SIG-M5 treated with dmso at 0.1 percent for 504 hours (cell line): ENCODE measurements around the gene NDUFA7.
A peak's percentile ranks its signal among the peaks of the same experiment; 100 is the strongest.
"Not testable (repeated sequence)": the region's sequence is repeated elsewhere in the genome, so short reads cannot be mapped to it uniquely, and the experiment has no call there.

Experiments used
- DNase-seq: peaks from one replicate; lab custom pipeline; 2025; ENCODE audit not compliant: unreplicated experiment; lab: John Stamatoyannopoulos, UW

The NDUFA7 gene

GRCh38 chr19:8321067-8321985 is at the start of gene NDUFA7, which contains the start of gene RPS28:
NDUFA7 (minus strand) TSS chr19:8321375; CDS start chr19:8321358, 17 bp downstream.
RPS28 (plus strand) TSS chr19:8321496; CDS start chr19:8321531, 35 bp downstream.
- peak; percentile 83 for DNase-seq

GRCh38 chr19:8370176-8371010 is 49.2 kb upstream of the NDUFA7 start:
- DNase-seq = no peak

DNA sequence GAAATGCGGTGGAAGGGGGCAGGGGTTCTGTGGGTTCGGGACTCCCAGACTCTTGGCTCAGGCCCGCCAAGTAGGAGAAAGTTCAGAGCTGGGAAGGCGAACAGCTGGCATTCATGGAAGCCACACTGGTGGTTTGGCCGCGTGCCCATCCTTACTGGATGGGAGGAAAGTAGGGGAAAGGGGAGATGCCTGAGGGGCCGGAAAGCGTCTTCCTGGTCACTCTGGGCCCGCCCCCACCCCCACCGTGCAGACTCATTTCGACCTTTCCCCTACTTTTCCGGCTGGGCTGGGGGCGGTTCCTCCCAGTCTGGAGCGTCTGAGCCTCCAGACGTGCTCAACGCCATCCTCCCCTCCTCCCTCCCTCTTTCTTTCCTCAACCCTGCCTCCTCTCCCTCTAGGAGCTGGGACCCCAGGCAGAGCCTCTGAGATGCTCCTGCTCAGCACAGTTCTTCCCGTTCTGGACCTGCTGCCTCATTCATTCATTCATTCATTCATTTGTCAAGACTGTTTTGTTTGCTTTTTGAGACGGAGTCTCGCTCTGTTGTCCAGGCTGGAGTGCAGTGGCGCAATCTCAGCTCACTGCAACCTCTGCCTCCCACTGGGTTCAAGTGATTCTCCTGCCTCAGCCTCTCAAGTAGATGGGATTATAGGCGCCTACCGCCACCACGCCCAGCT is 46.3 kb upstream of the NDUFA7 start:
- no peak for DNase-seq

DNA sequence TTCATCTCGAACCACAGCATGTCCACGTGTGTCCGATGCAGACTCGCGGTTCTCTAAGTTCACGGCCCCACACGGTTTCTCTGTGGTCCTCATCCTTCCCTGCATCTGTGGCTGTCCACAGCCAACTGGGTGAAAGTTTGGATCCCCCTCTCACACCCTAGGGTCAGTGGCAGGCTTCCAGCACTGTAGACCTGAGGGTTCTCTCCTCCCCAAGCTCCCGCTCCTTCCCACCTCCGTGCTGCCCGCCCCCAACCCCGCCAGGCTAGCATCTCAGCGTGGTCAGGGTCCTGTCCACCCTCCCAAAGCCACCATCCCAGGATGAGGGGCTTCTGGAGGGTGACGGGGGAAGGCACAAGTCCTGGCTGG is 45.8 kb upstream of the NDUFA7 start:
- no peak for DNase-seq

DNA sequence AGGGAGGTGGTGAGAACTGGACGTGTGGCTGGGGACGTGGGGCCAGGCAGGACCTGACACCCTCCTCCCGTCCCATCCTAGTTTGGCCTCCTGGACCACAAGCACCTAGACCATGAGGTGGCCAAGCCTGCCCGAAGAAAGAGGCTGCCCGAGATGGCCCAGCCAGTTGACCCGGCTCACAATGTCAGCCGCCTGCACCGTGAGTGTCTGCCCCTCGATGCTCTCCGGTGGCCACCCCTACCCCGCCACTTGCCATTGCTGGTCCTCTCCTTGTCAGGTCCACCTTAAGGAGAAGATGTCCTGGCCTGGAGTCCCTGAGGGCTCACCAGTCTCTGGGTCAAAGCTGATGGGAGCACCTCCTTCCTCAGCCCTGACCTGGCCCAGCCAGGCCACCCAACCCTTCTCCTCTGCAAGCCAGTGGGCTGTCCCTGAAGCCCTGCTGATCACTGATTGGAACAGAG is 45.0 kb upstream of the NDUFA7 start:
- no peak for DNase-seq

DNA sequence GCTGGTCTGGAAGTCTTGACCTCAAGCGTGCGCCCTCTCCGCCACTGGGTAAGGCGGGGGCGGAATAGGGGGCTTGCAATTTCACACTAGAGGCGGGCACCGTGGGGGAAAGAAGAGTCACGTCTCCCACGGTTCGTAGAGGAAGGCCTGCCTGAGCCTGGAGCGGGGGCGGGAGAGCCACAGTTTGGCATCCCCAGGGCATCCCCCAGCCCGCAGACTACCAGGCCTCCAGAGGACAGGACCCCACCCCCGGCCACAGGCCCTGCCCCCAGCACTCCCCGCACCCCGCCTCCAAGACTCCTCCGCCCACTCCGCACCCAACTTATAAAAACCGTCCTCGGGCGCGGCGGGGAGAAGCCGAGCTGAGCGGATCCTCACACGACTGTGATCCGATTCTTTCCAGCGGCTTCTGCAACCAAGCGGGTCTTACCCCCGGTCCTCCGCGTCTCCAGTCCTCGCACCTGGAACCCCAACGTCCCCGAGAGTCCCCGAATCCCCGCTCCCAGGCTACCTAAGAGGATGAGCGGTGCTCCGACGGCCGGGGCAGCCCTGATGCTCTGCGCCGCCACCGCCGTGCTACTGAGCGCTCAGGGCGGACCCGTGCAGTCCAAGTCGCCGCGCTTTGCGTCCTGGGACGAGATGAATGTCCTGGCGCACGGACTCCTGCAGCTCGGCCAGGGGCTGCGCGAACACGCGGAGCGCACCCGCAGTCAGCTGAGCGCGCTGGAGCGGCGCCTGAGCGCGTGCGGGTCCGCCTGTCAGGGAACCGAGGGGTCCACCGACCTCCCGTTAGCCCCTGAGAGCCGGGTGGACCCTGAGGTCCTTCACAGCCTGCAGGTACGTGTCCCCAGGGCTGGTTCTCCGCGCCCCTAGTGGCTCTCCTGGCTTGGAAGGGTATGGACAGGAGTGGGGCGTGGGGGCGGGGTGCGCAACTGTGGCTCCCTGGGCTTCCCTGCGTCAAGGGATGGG is 42.9 kb upstream of the NDUFA7 start, which contains the start of gene ANGPTL4:
Gene ANGPTL4 (plus strand): TSS at position 353 of the 969 bp plus-strand sequence. CDS start 167 bp downstream, at position 520.
- no peak for DNase-seq

DNA sequence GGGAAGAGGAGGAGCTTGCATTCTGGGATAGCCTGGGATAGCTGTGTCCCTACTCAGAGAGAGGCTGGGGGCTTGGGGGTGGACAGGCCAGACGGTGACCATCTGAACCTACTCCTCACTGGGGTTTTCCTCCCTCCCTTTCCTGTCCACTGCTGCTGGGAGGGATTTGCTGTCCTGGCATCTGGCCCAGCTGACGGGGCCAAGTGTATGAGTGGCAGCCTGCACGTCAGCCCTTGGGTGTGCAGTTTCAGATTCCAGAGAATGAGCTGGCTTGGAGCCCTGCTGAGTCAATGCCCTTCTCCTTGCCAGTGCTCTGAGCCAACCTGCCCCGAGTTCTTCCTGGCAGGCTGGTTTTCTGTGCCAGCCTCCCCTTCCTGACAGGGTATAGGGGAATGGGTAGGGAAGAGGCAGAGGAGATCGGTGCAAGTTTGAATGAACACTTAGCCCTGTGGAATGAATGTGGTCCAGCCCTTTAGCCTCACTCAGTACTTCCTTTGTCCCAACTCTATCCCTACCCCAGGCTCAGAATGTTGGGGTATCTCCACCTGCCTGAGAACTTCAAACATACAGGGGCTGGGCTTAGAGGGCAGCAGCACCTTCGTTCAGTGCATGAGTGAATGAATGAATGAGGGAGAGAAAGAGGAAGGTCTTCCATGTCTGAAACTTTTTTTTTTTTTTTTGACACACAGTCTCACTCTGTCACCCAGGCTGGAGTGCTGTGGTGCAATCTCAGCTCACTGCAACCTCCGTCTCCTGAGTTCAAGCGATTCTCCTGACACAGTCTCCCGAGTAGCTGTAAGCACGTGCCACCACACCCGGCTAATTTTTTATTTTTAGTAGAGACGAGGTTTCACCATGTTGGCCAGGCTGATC is 41.0 kb upstream of the NDUFA7 start:
- DNase-seq = peak; percentile 29

DNA sequence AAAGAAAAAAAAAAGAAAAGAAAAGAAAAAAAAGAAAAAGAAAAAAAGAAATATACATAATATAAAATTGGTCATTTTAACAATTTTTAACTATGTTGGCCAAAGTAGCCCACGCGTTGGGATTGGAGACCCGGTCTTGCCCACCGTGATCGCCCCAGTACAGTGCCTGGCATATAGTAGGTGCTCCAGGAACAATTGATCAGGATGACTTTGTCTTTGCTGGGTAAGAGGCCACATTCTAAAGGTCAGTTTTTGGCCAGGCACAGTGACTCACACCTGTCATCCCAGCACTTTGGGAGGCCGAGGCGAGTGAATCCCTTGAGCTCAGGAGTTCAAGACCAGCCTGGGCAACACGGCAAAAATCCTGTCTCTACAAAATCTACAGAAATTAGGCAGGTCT is 39.0 kb upstream of the NDUFA7 start:
- no peak for DNase-seq

GRCh38 chr19:8358948-8359347 is 37.8 kb upstream of the NDUFA7 start:
- DNase-seq = no peak

DNA sequence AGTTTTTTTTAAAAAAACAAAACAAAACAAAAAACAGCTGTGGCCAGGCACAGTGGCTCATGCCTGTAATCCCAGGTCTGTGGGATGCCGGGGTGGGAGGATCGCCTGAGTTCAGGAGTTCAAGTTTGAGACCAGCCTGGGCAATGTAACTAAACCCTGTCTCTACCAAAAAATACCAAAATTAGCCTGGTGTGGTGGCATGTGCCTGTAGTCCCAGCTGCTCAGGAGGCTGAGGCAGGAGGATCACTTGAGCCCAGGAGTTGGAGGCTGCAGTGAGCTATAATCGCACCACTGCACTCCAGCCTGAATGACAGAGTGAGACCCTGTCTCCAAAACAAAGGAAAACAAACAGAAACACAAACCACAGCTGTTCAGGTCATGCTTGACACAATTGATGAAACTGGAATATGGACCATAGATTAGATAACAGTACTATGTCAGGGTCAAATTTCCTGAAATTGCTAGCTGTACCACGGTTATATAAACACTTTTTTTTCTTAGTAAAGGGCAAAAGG is 35.9 kb upstream of the NDUFA7 start:
- DNase-seq = no peak

DNA sequence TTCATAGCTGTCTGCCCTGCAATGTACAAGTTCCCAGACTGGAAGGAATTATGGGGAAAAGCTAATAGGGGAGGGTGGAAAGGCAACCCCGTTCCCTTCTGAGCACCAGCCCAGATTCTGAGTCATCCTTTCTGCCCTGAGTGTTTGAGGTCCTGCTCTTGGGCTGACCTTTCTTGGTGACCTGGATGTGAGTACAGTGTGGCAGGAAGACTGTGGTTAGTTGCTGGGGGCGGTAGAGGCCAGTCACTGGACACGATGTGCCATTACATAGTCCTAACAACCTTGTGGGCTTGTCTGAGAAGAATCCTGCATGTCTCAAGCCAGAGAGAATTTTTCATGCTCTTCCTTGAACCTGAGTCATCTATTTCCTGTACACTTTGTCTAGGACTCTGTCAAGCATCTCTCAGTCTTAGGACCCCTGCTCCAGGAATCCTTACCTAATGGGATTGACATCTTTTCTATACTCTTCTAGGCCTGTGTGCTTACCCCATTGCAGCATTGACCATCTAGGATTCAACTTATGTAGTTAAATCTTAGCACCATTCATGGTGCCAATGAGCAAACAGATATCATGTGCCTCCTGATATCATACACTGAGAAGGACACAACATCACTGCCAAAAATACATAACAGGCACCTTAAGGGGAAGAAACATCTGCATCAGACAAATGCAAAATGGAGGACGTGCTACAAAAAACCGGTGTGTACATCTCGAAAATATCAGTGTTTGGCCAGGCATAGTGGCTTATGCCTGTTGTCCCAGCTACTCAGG is 34.6 kb upstream of the NDUFA7 start:
- DNase-seq = peak; percentile 23

- DNase-seq = not testable (repeated sequence)
Observed at GRCh38 chr19:8352845-8353244, 31.7 kb upstream of the NDUFA7 start.

DNA sequence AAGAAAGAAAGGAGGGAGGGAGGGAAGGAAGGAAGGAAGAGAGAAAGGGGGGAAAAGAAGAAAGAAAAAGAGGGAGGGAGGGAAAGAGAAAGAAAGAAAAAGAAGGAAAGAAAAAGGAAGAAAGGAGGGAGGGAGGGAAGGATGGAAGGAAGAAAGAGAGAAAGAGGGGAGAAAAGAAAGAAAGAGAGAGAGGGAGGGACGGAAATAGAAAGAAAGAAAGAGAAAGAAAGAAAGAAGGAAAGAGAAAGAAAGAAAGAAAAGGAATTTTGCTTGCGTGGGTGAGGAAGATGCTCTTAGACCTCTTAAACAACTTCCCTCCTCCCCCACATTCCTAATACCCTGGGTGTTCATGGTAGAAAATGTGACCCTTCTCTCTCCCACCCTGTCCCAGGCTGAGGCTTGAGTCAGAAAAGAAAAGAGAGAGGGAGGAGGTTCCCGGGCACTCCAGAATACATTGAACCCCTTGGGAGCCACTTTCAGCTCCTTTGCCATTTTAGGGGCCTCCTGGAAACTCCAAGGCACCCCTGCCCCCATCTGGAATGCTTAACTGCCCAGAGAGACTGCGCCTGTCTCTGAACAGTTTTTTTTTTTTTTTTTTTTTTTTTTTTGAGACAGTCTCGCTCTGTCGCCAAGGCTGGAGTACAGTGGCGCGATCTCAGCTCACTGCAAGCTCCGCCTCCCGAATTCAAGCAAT is 31.1 kb upstream of the NDUFA7 start:
- no peak for DNase-seq

- DNase-seq = not testable (repeated sequence)
Observed at GRCh38 chr19:8349629-8350372, 28.6 kb upstream of the NDUFA7 start.

GRCh38 chr19:8343483-8343844 is 22.3 kb upstream of the NDUFA7 start:
- DNase-seq = no peak

DNA sequence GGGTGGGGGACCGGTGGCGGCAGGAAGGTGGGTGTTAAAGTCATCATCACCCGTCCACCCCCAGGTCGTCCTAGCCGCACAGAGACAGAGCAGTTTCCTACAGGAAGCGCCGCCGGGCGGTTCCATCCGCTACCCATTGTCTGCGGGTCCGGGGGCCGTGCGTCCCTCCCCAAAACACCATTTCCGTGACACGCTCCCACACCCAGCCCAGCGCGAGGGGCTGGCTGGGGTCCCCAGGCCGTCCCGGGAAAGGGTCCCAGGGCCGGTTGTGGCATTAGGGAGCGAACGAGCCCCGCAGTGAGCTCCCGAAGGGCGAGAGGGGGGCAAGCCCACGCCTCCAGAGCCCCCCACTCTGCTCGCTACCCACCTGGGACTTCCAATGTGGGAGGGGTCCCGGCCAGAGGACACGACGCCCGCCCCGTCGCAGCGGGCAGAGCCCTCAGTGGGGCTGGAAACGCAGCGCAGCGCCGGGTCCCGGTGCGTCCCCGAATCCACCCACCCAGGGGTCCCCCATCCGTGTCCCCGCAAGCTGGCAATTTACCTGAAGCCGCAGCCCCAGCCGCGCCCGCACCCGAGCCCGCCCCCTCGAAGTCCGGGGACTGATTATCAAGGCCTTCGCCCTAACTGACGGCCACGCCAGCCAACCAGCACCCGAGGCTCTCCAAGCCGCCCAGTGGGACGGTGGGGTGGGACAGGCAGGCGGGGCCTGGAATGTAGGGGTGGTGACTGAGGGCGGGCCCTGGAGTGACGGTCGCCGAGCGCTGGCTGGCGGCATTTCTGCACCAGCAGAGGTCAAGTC is 21.7 kb upstream of the NDUFA7 start, which contains the start of gene KANK3:
Gene KANK3 (minus strand): TSS at position 579 of the 799 bp plus-strand sequence. CDS start 5,434 bp downstream, outside the sequence.
- peak; percentile 60 for DNase-seq
